LNCAP (cell line): ENCODE data around the gene PROK1.

Experiments used
- TF ChIP-seq, protein P1 (sequence below): fragments of 450-650 bp; IDR thresholded peaks from 2 replicates; pipeline ENCODE4 v1.5.1; 2017; ENCODE audit warnings: mild to moderate bottlenecking

PROK1 gene

DNA sequence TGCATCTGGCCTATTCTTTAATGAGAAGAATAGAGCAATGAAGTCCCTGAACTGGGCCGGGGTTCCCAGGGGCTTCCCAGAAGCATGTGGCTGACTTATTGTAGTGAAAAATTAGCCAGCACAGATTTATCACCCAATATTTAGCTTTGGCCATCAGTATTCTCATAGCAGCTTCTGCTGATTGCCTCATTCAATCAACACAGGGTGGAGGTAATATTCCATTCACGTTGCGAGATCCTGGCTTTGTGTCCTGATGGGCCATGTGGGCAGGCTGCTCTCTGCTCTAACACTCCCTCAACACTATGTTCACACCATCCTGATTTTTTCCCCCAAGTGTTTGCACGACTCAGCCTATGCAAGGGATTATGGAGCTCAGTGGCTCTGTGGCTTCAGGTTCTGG is 22.0 kb upstream of the PROK1 start:
- TF ChIP-seq, protein P1, sequence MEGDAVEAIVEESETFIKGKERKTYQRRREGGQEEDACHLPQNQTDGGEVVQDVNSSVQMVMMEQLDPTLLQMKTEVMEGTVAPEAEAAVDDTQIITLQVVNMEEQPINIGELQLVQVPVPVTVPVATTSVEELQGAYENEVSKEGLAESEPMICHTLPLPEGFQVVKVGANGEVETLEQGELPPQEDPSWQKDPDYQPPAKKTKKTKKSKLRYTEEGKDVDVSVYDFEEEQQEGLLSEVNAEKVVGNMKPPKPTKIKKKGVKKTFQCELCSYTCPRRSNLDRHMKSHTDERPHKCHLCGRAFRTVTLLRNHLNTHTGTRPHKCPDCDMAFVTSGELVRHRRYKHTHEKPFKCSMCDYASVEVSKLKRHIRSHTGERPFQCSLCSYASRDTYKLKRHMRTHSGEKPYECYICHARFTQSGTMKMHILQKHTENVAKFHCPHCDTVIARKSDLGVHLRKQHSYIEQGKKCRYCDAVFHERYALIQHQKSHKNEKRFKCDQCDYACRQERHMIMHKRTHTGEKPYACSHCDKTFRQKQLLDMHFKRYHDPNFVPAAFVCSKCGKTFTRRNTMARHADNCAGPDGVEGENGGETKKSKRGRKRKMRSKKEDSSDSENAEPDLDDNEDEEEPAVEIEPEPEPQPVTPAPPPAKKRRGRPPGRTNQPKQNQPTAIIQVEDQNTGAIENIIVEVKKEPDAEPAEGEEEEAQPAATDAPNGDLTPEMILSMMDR, result no peak

DNA sequence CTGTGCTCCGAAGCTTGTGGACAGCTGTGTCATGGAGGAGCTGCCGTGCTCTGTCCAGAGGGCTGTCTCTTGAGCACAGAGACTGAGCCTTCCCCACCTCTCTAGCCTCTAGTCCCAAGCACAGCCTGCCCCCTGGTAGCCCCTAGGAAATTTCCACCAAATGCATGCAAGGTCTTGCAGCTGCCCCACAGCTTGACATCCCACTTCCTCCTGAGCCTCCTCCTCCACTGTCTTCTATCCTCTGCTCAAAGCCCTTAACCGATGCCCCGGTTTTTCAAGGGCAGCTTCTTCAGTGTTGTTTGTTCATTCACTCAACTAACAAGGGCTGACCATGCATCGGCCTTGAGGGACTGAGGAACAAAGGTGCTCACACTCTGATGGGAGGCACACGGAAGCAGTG is 20.6 kb upstream of the PROK1 start:
- TF ChIP-seq, protein P1, result no peak

- TF ChIP-seq, protein P1, result no peak
Measured at GRCh38 chr1:110430901-110431300, 20.0 kb upstream of the PROK1 start.

DNA sequence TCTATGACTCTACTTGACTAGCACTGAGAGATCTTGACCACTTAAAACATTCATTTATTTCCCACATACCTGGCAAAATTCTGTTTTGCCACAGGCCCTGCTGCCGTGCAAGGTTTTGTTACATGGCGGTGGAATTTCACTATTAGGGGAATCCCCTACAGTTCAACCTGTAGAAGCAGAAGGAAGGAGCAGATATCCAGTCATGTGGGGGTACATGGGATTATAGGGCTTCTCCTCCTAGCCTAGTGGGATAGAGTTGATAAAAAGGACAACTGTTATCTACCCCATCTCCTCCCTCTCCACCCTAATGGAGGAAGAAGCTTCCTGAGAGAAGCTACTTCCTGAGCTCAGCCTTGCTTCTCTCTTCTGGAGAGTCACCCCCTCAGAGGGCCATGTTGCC is 17.7 kb upstream of the PROK1 start:
- TF ChIP-seq, protein P1, result no peak

DNA sequence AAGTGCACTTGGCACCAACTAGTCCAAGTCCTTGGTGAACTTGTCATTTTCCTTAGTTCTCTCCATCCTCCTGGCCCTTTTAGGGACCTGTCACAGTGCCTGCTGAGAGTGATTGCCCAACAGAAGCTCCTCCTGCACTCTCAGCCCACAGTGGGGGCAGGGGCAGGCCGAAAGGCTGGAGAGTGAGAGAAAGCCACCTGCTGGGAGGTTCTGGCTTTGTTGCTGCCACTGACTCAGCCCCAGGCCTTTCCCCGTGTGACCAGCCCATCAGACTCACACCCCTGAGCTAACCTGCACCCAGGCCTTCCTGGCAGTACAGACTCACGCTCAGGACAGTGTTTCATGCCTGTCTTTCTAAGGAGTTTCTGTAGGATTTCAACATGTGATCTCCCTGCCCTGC is 17.1 kb upstream of the PROK1 start:
- TF ChIP-seq, protein P1, result no peak; the same call in 1 of the 2 replicates

DNA sequence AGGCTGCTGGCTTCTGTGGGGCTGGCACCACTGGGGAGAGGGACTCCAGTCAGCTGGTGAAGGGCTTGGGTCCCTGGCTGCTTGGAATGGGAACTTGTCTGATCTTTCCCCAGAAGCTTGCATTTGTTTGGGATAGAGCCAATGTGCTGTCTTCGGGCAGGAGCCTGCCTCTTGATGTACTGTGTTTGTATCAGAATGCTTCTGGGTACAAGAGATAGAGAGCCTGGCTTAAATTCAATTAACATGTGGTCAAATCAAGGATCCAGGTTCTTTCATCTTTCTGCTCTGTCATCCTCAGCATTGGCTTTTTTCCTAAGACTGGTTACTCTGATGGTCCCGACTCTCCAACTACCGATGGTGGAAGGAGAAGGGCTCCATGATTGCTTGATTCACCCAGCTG is 16.0 kb upstream of the PROK1 start:
- TF ChIP-seq, protein P1, result no peak

GRCh38 chr1:110436635-110437034 is 14.3 kb upstream of the PROK1 start:
- TF ChIP-seq, protein P1, result no peak

GRCh38 chr1:110438893-110439292 is 12.1 kb upstream of the PROK1 start:
- TF ChIP-seq, protein P1, result no peak
